Stimulated activated CD8-positive, alpha-beta memory T cell treated with anti-CD3 and anti-CD28 coated beads, Interleukin-15, amount 100 ng/mL, for 24 hours (primary cell): ENCODE measurements around the gene IGFBP1.

ENCODE experiments used
- DNase-seq: peaks from one replicate; pipeline ENCODE4 v3.0.0-alpha.2; 2020; ENCODE audit warnings: low read depth

Gene IGFBP1

DNA sequence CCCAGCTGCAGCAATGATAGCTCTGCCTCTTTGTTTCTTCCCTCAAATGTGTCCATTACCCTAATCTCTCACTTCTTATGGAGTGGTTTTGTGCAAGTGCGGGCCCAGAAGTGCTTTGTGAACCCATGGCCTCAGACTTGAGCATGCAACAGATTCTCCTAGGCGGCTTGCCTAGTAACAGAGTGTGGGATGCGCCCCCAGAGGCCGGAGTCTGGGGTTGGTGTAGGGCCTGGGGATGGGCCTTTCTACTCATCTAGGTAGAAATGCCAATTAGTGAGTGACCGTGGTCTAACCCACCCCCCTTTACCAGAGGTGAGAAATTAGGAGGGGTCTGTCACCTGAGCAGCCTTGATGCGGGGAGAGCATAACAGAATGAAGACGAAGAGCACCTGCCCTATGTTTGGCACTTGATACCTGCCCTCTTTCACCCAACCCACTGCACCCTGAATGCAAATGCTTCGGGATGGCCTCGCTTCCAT is 7.0 kb upstream of the IGFBP1 start:
- DNase-seq: no peak

DNA sequence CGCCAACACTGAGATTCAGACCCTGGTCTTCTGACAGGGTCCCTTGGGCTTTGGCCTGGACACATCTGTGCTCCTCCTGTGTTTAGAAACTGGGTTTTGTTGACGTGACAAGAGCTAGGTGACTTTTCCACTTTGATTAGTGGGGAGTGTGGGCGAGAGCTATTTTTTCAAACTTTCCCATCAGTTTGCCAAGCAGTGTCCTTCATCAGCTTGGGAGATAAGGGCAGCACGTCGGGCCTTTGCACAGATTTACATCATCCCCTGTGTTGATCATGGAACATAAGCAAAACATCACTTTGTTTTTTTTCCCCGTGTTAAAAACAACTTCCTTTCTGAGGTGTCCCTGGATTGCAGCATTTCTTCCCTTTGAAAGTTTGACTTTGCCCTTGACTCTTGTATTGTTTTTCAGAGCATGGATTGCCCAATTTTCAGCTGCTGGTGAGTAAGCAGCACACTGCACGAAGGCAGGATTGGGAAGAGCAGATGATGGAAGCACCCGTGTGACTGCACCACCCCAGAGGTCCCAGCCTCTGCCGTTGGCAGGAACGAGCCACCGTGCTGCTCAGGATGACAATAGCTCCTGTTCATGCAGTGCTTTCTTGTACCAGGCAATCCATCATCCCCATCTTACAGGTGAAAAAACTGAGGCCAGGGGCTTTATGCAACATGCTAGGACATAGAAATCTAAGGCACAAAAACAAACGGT is 6.4 kb upstream of the IGFBP1 start:
- DNase-seq: no peak

DNA sequence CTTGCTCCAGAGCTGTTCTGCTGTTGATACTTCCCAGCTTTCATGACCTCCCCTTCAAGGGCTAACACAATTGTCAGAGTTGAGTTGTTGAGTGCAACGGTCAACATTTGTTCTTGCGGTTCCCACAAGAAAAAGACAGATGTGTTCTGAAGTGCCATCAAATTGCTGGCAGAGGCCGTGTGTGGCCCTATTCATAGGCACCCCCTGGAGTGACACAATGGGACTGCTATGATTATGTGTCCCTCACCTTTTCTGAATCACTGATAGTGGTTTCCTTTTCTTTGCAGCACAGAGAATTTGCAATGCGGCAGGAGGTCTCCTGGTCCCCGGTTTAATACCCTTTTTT is 5.8 kb upstream of the IGFBP1 start:
- DNase-seq: no peak

GRCh38 chr7:45884136-45884535 is 4.2 kb upstream of the IGFBP1 start:
- no peak for DNase-seq

DNA sequence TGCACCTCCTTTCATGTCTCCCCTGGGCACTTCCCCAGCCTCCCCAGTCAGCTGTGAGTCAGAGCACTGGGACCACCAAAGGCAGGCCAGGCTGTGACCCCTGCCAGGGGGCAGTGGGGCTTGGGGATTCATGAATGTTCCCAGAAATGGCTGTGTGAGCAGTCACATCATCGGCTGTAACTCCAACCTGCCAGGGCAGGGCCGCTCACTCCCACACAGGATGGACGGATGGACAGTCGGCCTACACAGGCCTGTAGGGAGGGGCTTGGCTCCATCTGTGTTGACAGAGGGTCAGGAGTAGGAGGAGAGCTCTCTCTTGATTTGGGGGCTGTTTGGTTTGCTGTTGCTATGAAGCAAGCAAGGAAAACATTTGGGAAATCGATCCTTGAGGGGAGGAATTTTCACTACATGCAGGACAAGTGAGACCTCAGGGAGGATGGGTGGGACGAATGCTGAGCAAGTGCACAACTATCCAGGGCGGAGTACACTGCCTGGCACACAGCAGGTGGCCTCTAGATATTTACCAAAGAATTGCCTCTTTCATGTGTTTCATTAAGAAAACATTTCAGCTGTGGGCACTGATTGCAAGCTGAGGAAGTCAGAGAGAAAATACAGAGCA is 2.9 kb upstream of the IGFBP1 start:
- DNase-seq: no peak

- DNase-seq: no peak
These were observed 1.2 kb upstream of the IGFBP1 start for GRCh38 chr7:45886931-45887667.

- DNase-seq: no peak
These were observed 692 bp downstream of the IGFBP1 start for GRCh38 chr7:45888993-45889366.

- no peak for DNase-seq
These were observed 1.2 kb downstream of the IGFBP1 start for GRCh38 chr7:45889367-45890067.

GRCh38 chr7:45890125-45890901 is 2.0 kb downstream of the IGFBP1 start:
- DNase-seq: no peak

GRCh38 chr7:45890902-45891461 is 2.7 kb downstream of the IGFBP1 start:
- DNase-seq: no peak

DNA sequence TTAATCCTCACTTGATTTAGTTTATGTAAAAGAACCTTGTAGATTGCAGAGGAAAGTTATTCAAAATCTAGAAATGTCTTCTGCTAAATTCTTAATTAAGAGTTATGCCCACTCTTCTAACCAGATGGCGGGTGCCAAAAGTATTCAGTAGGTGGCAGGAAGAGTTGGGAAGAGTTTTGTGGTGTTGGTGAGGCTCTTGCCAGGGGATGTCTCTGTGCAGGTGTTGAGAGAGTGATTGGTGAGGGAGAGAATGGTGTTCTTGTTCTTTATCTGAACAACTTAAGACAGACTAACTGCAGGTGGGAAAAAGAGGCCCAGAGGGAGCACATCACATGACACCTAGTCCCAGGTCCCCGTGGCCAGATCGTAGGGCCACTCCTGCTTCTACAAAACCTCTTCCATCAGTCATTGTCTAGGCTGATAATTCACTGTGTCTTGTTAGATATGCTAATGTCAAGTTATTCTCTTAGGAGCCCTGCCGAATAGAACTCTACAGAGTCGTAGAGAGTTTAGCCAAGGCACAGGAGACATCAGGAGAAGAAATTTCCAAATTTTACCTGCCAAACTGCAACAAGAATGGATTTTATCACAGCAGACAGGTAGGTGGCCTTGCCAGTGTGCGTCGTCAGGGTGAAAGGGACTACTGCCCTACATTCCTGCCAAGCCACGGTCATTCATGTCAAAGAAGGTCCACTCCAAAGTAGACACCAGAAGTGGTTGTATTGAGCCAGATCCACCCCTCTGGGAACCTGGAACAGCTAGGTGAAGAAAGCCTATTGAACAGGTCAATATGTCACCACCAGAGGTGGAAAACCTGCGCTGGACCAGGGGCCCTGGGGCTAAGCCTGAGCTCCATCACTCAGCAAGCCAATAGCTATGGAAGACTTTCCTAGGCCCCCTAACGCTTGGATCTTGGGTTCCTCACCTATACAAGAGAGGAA is 3.4 kb downstream of the IGFBP1 start:
- no peak for DNase-seq

GRCh38 chr7:45892407-45893035 is 4.2 kb downstream of the IGFBP1 start:
- no peak for DNase-seq

DNA sequence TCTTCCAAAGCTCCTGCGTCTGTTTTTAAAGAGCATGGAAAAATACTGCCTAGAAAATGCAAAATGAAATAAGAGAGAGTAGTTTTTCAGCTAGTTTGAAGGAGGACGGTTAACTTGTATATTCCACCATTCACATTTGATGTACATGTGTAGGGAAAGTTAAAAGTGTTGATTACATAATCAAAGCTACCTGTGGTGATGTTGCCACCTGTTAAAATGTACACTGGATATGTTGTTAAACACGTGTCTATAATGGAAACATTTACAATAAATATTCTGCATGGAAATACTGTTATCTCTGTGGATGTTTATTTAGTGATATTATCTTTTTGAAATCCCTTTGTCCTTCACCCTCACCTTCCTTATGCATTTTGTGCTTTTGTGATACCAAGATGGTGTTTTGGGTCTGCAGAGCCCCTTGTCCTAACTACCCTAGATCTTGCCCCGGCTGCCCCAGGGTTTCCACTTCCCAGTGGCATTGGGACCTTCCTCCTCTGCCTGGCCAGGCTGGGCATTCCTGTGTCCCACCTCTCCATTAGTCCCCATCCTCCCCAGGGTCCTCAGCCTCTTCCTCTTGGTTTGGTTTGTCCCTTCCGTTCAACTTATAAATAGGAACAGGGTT is 5.2 kb downstream of the IGFBP1 start:
- DNase-seq: no peak

- no peak for DNase-seq
These were observed 5.8 kb downstream of the IGFBP1 start for GRCh38 chr7:45893996-45894664.

- DNase-seq: no peak
These were observed 6.4 kb downstream of the IGFBP1 start for GRCh38 chr7:45894665-45895062.

GRCh38 chr7:45897042-45897690 is 8.9 kb downstream of the IGFBP1 start:
- no peak for DNase-seq

GRCh38 chr7:45898222-45898621 is 9.9 kb downstream of the IGFBP1 start:
- DNase-seq: no peak

- DNase-seq: no peak
These were observed 13.3 kb downstream of the IGFBP1 start for GRCh38 chr7:45901566-45901965.
